GM10847 (cell line): ENCODE data around the gene SELENOS.

Source experiments
- POLR2A ChIP-seq: IDR thresholded peaks from 2 replicates; pipeline ENCODE4 v1.6.1; 2011; ENCODE audit not compliant: insufficient read length; ENCODE audit errors: extremely low read depth

SELENOS gene

DNA sequence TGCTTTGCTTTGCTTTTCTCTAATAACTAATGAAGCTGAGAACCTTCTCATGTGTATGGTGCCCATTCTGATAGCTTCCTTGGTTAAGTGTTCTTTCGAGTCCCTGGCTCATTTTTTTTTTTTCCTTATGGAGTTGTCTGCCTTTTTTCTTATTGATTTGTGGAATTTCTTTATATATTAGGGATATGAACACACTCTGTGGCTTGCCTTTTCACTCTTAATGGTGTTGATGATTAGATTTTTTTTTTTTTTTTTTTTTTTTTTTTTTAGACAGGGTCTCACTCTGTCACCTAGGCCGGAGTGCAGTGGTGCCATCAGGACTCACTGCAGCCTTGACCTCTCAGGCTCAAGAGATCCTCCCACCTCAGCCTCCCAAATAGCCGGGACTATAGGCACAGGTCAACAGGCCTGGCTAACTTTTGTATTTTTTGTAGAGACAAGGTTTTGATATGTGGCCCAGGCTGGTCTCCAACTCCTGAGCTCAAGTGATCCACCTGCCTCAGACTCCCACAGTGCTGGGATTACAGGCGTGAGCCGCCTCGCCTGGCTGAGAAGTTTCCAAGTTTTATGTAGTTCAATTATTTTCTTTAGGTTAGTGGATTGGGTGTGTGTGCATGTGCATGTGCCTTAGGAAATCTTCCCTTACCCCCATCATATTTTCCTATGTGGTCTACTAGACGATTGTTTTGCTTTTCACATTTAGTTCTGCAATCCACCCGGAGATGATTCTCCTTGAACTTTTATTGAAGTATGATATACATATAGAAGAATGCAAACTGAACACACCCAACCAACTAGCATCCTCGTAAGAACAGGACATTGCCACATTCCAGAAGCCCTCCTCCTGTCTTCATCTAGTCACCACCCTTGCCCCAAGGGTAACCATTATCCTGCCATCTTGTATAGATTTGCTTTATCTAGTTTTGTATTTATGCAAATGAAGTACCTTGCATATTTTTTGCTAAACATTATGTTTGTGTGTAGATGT, 19.4 kb upstream of the SELENOS start:
- no peak for TF ChIP-seq POLR2A

DNA sequence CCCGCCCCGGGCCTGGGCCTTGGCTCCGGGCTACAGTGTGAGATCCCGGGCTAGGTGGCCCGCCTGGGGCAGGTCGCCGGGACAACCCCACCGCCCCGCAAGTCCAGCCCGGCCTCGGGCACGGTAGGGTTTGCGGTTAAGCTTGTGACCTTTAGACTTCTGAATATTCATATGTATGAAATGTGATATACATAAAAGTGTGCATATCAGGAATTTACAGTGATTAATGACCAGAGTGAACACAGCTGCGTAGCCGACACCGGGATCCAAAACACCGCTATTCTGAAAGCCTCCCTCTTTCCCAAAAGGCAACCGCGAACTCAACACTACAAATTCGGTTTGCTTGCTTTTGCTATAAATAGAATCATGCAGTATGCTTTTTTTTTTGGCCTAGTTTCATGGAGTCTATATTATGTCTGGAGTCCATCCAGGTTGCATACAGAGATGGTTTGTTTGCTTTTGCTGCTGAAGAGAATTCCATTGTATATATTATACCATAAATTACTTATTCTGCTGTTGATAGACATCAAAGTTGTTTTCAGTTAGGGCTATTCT, 18.4 kb upstream of the SELENOS start:
- no peak for TF ChIP-seq POLR2A

- TF ChIP-seq POLR2A, result peak; percentile 84
Measured at GRCh38 chr15:101294731-101295606, 17.7 kb upstream of the SELENOS start, which contains the start of gene SNRPA1. SNRPA1 (minus strand) TSS chr15:101295248; CDS start chr15:101295178, 70 bp downstream.

- TF ChIP-seq POLR2A, result no peak
Measured at GRCh38 chr15:101293122-101293521, 15.8 kb upstream of the SELENOS start.

DNA sequence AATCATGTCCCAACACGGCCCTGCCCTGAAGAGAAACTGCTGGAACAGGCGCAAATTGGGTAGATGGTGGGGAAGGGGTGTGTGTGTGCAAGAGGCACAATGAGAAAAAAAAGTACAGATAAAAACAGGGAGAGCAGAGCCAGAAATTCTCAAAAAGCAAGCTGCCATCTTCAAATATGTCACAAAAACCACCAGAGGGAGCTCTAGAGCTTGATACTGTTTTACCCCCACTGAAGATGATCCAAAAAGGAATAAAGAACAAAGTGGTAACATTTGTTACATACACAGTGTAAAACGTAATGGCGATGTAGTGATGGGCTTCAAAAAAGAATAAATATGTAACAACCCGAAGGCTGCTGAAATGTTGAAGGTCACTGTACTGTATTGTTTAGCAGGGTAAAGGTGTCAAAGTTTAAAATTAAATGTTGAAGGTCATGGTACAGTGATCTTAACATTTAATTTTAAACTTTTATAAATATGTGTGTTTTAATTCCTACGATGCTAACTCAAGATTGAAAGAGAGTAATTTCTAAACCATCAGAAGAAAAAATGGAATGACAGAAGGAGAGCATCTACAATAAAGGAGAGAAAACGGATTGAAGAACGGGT, 11.7 kb upstream of the SELENOS start:
- TF ChIP-seq POLR2A, result no peak

DNA sequence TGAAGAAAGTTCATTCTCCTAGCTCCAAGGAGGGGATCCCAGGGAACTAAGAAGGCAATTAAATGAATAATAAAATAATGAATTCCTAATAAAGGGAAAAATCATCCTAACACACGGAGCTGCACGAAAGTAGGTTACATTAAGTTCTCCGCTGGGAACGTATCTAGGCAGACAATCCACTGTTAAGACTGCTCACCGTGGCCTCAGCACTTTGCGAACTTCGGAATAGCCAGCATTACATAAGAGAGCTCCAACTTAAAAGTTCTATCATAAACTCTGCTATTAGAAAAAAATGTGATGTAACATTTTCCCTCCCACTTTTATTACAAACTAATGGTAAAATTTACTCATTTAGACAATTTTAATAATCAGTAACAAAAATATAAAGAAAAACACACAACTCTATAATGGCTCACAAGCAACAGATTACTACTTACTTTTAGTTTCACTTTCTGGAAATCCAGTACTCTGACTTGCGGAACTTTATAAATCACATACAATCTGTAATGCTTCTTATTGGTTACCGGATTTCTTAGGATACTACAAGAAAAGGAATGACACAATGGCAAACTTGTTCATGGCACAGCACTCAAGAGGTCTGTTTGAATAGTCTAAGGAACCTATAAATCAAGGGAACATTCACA, 9.3 kb upstream of the SELENOS start:
- no peak for TF ChIP-seq POLR2A

GRCh38 chr15:101283931-101284330, 6.6 kb upstream of the SELENOS start:
- TF ChIP-seq POLR2A, result no peak

- no peak for TF ChIP-seq POLR2A
Measured at GRCh38 chr15:101280007-101280406, 2.7 kb upstream of the SELENOS start.

DNA sequence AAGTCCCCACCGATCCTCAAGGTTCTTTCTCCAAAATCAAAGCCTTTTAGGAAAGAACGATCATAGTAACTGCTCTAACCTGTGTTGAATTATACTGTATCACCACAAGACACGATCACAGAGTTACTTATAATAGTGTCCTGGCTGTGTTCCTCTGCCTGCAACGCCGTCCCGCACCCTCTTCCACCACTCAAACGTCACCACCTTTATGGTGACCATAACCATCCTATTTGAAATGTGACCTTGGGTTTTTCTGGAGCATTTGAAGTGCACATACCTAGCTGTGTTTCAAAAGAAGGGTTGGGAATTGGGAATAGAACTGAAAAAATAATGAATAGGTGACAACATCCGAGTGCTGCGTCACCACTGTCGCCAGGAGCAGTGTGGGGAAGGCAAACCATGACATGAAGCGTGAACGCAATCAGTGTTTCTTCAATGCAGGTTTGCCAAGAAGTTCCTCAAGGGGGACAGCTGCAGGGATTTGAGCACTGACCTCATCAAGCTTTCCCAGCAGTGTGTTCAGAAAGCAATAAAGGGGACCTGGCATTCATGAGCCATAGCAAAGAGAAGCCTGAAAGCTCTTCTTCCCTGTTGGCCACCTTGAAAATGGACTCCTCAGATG, 769 bp upstream of the SELENOS start:
- TF ChIP-seq POLR2A, result no peak

DNA sequence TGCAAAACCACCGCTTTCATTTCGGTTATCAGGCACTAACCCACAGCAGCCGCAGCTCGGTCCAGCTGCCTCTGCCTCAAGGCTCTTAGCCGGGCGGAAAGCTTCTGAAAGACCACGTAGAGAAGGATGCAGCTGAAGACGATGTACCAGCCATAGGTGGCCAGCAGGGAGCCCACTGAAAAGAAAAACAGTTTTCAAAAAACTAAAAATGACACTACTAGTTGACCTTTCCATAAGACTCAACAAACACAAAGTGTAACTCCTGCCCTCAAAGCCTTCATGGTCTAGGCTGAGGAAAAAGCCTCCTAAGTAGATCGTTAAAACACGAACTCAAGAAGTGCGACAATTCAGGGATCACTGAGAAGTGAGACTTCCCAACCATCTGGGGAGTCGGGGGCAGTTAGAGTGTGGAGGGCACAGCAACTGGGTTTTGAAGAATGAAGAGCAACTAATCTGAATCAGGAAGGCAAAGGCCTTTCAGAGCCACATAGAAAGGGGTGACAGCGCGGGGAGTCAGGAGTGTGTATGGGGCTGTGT, 716 bp downstream of the SELENOS start:
- TF ChIP-seq POLR2A, result no peak

GRCh38 chr15:101275018-101275417, 2.3 kb downstream of the SELENOS start:
- no peak for TF ChIP-seq POLR2A

GRCh38 chr15:101273534-101273933, 3.8 kb downstream of the SELENOS start:
- TF ChIP-seq POLR2A, result no peak

GRCh38 chr15:101272584-101272983, 4.7 kb downstream of the SELENOS start:
- TF ChIP-seq POLR2A, result no peak
